Activated CD4-positive, alpha-beta T cell treated with anti-CD3 and anti-CD28 coated beads for 36 hours (primary cell): Measurements from ENCODE around the gene SLC19A1. TPM values are rescaled to one million over a fixed set of nuclear protein-coding genes. Genes with fewer than 3 reads are reported as not detected.
"Not testable (repeated sequence)": the region's sequence is repeated elsewhere in the genome, so short reads cannot be mapped to it uniquely, and the experiment has no call there.

Experiments
- ATAC-seq: fragments of 200-7000 bp; cut with Tn5 transposase; one replicate; pipeline ENCODE4 v1.10.0; 2021; ENCODE audit warnings: mild to moderate bottlenecking, moderate library complexity
- CTCF ChIA-PET: fragments of 350-600 bp; sonication (Branson Sonifier 250); formaldehyde crosslinking; loops from one replicate; lab custom pipeline; 2021; ENCODE audit warnings: antibody characterized with exemption; lab: Charles Lee
- POLR2A ChIA-PET: fragments of 350-600 bp; sonication (Branson Sonifier 250); formaldehyde crosslinking; loops from one replicate; lab custom pipeline; 2021; ENCODE audit warnings: antibody characterized with exemption, inconsistent platforms; lab: Charles Lee
- DNase-seq: peaks from one replicate; pipeline ENCODE4 v3.0.0-alpha.2; 2020
- H3K27ac Mint-ChIP-seq: one replicate; pipeline ENCODE4 v1.8.0; 2021; ENCODE audit warnings: mixed read lengths
- H3K27me3 Mint-ChIP-seq: one replicate; pipeline ENCODE4 v1.8.0; 2021; ENCODE audit warnings: mixed read lengths
- H3K36me3 Mint-ChIP-seq: one replicate; pipeline ENCODE4 v1.8.0; 2021; ENCODE audit warnings: low read depth, mixed read lengths
- H3K4me1 Mint-ChIP-seq: one replicate; pipeline ENCODE4 v1.8.0; 2021; ENCODE audit warnings: mixed read lengths
- H3K4me3 Mint-ChIP-seq: one replicate; pipeline ENCODE4 v1.8.0; 2021; ENCODE audit warnings: mild to moderate bottlenecking, moderate library complexity, mixed read lengths
- H3K9me3 Mint-ChIP-seq: one replicate; pipeline ENCODE4 v1.8.0; 2021; ENCODE audit warnings: low read depth, mixed read lengths
- intact Hi-C, 2 experiments: fragments of 100-400 bp; cut with DNase I in 1 of 2; cut with micrococcal nuclease in 1 of 2; formaldehyde crosslinking; loops; one replicate each; pipeline versions ENCODE4 v1.14.2 to v1.15.1; 2022 to 2024; cut with DNase I, micrococcal nuclease
- total RNA-seq, 2 experiments: library from RNA; stranded (reverse); gene quantifications; one replicate each; pipeline ENCODE4 v1.2.3, GENCODE V29; 2021

Gene SLC19A1
- total RNA-seq, 2 experiments from 2014 or later, result 46.1 to 50.0 TPM

GRCh38 chr21:45530423-45531113 lies 11.7 kb downstream of the SLC19A1 start:
- no peak for DNase-seq
- H3K9me3 Mint-ChIP-seq, result no peaks in the 10 kb centered on the region
- peaks cover 12% of the 10 kb centered on the region for H3K4me1 Mint-ChIP-seq
- CTCF ChIA-PET, result no interaction called here
- no peak overlapping the region for H3K27ac Mint-ChIP-seq
- H3K36me3 Mint-ChIP-seq, result peaks cover 34% of the 10 kb centered on the region
- intact Hi-C loops, result no loop called here
- POLR2A ChIA-PET, result no interaction called here
- H3K4me3 Mint-ChIP-seq, result no peak overlapping the region
- H3K27me3 Mint-ChIP-seq, result no peaks in the 10 kb centered on the region
- ATAC-seq, result no peak

- DNase-seq (no peak), ATAC-seq (no peak)
- no peak overlapping the region for H3K4me3 Mint-ChIP-seq
- intact Hi-C loops, result no loop called here
- H3K36me3 Mint-ChIP-seq, result peaks cover 32% of the 10 kb centered on the region
- no peaks in the 10 kb centered on the region for H3K27me3 Mint-ChIP-seq
- H3K9me3 Mint-ChIP-seq, result no peaks in the 10 kb centered on the region
- H3K4me1 Mint-ChIP-seq, result peaks cover 9% of the 10 kb centered on the region
- CTCF ChIA-PET, result no interaction called here
- POLR2A ChIA-PET, result no interaction called here
- H3K27ac Mint-ChIP-seq, result no peak overlapping the region
Measured at GRCh38 chr21:45529785-45530422, 12.3 kb downstream of the SLC19A1 start.

- Mint-ChIP-seq H3K9me3 (no peaks in the 10 kb centered on the region), H3K4me3 (no peak overlapping the region), H3K4me1 (peaks cover 4% of the 10 kb centered on the region), H3K27me3 (no peaks in the 10 kb centered on the region), H3K27ac (no peak overlapping the region), H3K36me3 (peaks cover 32% of the 10 kb centered on the region)
- no peak for ATAC-seq
- DNase-seq, result no peak
- POLR2A ChIA-PET, result no interaction called here
- intact Hi-C loops, result no loop called here
- CTCF ChIA-PET, result no interaction called here
Measured at GRCh38 chr21:45528981-45529784, 13.1 kb downstream of the SLC19A1 start.

- Mint-ChIP-seq H3K36me3 (peaks cover 37% of the 10 kb centered on the region), H3K27me3 (no peaks in the 10 kb centered on the region), H3K27ac (no peak overlapping the region), H3K4me1 (peaks cover 4% of the 10 kb centered on the region), H3K4me3 (no peak overlapping the region), H3K9me3 (no peaks in the 10 kb centered on the region)
- ChIA-PET POLR2A (no interaction called here), CTCF (no interaction called here)
- peak; percentile 1 for DNase-seq
- intact Hi-C loops, result no loop called here
- ATAC-seq, result no peak
Measured at GRCh38 chr21:45528028-45528705, 14.1 kb downstream of the SLC19A1 start.

GRCh38 chr21:45527151-45527999 lies 14.9 kb downstream of the SLC19A1 start:
- H3K9me3 Mint-ChIP-seq, POLR2A ChIA-PET, H3K27ac Mint-ChIP-seq, H3K27me3 Mint-ChIP-seq, H3K4me3 Mint-ChIP-seq, CTCF ChIA-PET, H3K4me1 Mint-ChIP-seq, intact Hi-C loops, ATAC-seq: not testable (repeated sequence)
- peak; percentile 7 for DNase-seq
- peaks cover 43% of the 10 kb centered on the region for H3K36me3 Mint-ChIP-seq

- Mint-ChIP-seq H3K4me3 (no peak overlapping the region), H3K36me3 (peaks cover 48% of the 10 kb centered on the region)
- intact Hi-C loops, result no loop called here
Measured at GRCh38 chr21:45525910-45526306, 16.3 kb downstream of the SLC19A1 start.

GRCh38 chr21:45525153-45525909 lies 16.9 kb downstream of the SLC19A1 start:
- H3K36me3 Mint-ChIP-seq, result peaks cover 52% of the 10 kb centered on the region
- POLR2A ChIA-PET, result interaction anchor here (0.6 kb wide), 1 partner anchor 250 kb away, joined by 3 read pairs; no protein-coding TSS in a partner anchor
- intact Hi-C loops, result no loop called here

More at GRCh38 chr21:45525910-45526306, 16.3 kb downstream of the SLC19A1 start:
- no peak overlapping the region for H3K27ac Mint-ChIP-seq
- H3K27me3 Mint-ChIP-seq, result no peaks in the 10 kb centered on the region
- DNase-seq (no peak), ATAC-seq (no peak)
- no peaks in the 10 kb centered on the region for H3K4me1 Mint-ChIP-seq
- POLR2A ChIA-PET, result no interaction called here
- CTCF ChIA-PET, result no interaction called here
- H3K9me3 Mint-ChIP-seq, result peaks cover 13% of the 10 kb centered on the region

GRCh38 chr21:45524756-45525152 lies 17.5 kb downstream of the SLC19A1 start:
- H3K4me1 Mint-ChIP-seq, result no peaks in the 10 kb centered on the region
- ATAC-seq (no peak), DNase-seq (peak; percentile 2)
- H3K9me3 Mint-ChIP-seq, result peaks cover 18% of the 10 kb centered on the region
- ChIA-PET POLR2A (interaction anchor here (0.6 kb wide), 1 partner anchor 251 kb away, joined by 3 read pairs; no protein-coding TSS in a partner anchor), CTCF (no interaction called here)
- H3K36me3 Mint-ChIP-seq, result peaks cover 58% of the 10 kb centered on the region
- no peak overlapping the region for H3K4me3 Mint-ChIP-seq
- intact Hi-C loops, result no loop called here
- H3K27ac Mint-ChIP-seq, result no peak overlapping the region
- no peaks in the 10 kb centered on the region for H3K27me3 Mint-ChIP-seq

More at GRCh38 chr21:45525153-45525909, 16.9 kb downstream of the SLC19A1 start:
- ATAC-seq (no peak), DNase-seq (peak; percentile 2)
- Mint-ChIP-seq H3K27ac (no peak overlapping the region), H3K4me3 (no peak overlapping the region), H3K4me1 (no peaks in the 10 kb centered on the region), H3K27me3 (no peaks in the 10 kb centered on the region), H3K9me3 (peaks cover 13% of the 10 kb centered on the region)
- CTCF ChIA-PET, result no interaction called here

GRCh38 chr21:45523411-45524101 lies 18.7 kb downstream of the SLC19A1 start:
- no peak for DNase-seq
- Mint-ChIP-seq H3K4me3 (no peak overlapping the region), H3K4me1 (peaks cover 2% of the 10 kb centered on the region), H3K27ac (no peak overlapping the region), H3K9me3 (peaks cover 30% of the 10 kb centered on the region), H3K36me3 (peaks cover 67% of the 10 kb centered on the region), H3K27me3 (no peaks in the 10 kb centered on the region)
- POLR2A ChIA-PET, result no interaction called here
- ATAC-seq, result no peak
- intact Hi-C loops, result no loop called here
- CTCF ChIA-PET, result no interaction called here

- H3K9me3 Mint-ChIP-seq, result peaks cover 36% of the 10 kb centered on the region
- POLR2A ChIA-PET, result no interaction called here
- H3K27ac Mint-ChIP-seq, result no peak overlapping the region
Measured at GRCh38 chr21:45522986-45523385, 19.3 kb downstream of the SLC19A1 start.

More at GRCh38 chr21:45522986-45523385, 19.3 kb downstream of the SLC19A1 start:
- DNase-seq, result no peak
- Mint-ChIP-seq H3K4me3 (no peak overlapping the region), H3K4me1 (peaks cover 8% of the 10 kb centered on the region), H3K36me3 (peaks cover 70% of the 10 kb centered on the region), H3K27me3 (no peaks in the 10 kb centered on the region)
- CTCF ChIA-PET, result no interaction called here
- ATAC-seq, result no peak
- intact Hi-C loops, result no loop called here
